GM18907 (cell line): ENCODE data around the gene CCDC197.
A peak's percentile ranks its signal among the peaks of the same experiment; 100 is the strongest.

Experiments
- ATAC-seq: cut with Tn5 transposase; IDR thresholded peaks from one replicate; pipeline ENCODE4 v1.9.1; 2021; ENCODE audit warnings: mild to moderate bottlenecking, moderate library complexity; ENCODE audit not compliant: unreplicated experiment

The CCDC197 gene

DNA sequence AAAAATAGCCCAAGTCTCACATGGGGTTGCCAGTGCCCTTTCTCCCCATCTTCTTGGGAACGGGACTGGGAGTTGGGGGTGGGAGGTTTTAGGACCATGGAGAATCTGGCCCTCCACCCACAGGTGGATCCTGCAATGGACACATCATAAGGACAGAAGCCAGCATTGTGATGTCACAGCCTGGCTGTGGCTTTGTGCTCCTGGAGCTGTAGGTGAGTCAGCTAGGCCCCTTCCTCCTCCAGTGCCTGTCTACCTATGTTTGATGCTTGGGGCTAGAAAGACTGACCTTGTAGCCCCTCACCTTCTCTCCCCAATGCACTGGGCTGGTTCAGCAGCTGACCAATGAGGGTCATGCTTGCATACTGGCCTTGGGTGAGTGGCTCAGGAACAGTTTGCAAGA, at the start of gene CCDC197:
CCDC197 (plus strand) TSS at position 220 of the 400 bp plus-strand sequence. CDS start 831 bp downstream, outside the sequence.
- ATAC-seq: no peak

DNA sequence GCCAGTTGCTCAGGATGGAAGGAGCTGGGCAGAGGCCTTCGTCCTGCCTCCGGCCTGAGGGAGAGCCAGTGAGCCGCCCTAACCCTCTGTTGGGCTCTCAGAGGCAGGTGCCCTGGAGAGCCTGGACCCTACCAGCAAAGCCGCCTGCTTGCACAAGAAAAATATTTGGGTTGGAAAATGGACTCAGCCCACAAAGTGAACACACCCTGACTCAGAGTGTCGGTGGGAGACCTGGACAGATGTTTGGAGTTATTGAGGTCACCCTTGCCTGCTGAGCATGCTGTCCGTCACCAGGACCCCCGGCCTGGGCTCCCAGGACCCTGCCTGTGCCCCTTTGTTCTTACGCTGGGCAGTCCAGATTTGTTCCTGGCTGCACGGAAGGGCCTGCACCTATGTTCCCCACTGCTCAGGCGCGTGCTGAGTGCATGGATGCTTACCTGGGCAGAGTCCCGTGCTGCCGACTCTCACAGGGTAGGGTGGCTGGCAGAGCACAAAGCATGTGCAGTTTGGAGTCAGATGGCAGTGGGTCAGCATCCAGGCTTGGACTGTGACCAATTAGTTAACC, 47.5 kb upstream of the CCDC197 start:
- ATAC-seq: no peak

DNA sequence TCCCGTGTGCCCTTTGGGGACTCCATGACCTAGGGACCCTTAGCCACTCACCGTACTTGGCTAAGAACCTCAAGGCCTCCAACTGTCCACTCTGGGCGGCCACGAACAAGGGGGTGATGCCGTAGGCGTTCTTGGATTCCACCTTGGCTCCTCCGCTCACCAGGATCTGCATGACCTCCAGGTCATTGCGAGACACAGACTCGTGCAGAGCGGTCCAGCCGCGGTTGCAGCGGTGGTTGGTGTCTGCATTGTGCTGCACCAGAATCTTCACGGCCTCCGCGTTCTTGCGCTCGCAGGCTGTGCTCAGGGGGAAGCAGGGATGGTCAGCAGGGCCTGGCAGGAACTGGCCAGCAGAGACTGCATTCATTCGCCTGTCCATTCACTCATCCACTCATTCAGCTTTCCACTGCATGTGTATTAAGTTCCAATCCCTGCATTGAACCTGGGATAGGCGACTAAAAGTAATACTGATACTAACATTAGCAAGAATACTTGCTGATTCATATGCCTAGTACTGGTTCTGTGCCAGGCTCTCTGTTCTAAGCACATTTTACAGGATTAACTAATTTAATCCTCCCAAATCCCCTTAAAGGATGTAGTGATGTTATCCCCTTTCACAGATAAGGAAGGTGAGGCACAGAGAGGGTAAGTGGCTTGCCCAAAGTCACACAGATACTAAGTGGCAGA, 46.0 kb upstream of the CCDC197 start:
- ATAC-seq: no peak

DNA sequence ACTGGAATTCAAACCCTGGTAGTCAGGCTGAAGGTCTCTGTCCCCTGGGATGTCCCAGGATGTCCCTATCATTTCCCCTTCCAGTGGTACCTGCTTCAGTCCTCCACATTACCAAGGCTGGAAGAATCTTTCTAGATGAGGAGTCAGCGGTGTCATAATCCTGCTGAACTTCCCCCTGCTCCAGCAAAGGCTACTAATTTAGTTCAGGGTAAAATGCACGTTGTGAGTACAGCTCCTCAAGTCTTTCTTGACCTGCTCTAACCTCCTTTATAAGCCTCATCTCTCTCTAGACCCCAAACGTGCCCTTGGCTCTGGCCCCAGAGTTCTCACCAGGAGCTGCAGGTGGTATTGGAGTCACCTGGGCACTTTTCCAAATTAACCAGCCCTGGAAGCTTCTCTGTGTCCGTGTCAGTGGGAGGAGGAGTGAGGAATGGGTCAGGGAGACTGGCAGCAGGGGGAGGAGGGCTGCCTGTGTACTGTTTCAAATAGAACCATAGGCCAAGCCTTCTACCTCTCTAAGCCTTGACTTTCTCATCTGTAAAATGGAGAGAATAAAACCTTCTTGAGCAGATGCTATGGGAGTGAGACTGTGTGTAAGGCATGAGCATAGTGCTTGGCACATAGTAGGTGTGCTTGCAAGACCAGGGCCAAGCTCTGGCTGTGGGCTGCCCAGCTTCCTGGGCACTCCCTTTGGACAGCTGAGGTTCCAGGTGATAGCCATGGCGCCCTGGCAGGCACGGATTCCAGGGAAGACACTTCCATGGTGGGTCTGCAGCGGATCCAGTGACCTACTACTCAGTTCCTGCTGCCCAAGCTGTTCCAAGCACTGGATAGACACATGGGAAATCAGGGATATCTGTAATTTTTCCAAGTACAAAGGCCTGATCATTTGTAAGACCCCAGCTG, 45.2 kb upstream of the CCDC197 start:
- no peak for ATAC-seq

DNA sequence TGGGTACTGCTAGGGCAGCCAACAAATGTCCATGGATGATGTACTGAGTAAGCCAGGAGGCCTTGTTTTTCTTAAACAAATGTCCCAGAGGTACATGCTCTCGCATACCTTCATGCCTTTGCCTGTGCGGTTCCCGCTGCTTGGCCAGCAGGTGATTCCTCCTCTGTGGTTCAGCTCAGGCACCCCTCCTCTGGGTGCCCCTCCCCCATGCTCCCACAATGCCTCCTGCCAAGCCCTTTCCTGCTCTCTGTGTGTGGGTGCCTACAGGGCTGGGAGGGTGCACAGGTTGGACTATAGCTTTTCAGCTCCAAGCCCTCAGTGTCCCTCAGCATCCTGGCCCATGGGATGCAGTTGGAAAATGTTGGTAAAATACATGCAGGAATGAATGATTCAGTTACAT, 44.3 kb upstream of the CCDC197 start:
- ATAC-seq: no peak

DNA sequence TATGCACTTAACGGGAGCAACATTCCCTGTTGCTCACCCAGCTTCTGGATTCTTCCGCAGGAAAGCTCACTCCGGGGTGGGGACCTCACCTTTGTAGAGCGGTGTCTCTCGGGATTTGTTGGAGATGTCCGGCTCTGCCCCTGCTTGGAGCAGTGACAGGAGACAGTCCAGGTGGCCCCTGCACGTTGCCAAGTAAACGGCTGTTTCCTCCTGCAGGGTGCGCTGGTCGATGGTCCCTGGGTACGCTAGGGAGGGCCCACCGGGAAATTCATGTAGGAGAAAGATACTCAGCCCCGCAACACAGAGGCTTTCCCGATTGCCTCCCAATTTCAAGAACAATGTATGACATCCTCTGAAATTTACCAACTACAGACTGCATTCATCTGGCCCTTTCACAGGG, 43.8 kb upstream of the CCDC197 start:
- no peak for ATAC-seq

- ATAC-seq: no peak
Measured at GRCh38 chr14:93953739-93954515, 43.2 kb upstream of the CCDC197 start.

DNA sequence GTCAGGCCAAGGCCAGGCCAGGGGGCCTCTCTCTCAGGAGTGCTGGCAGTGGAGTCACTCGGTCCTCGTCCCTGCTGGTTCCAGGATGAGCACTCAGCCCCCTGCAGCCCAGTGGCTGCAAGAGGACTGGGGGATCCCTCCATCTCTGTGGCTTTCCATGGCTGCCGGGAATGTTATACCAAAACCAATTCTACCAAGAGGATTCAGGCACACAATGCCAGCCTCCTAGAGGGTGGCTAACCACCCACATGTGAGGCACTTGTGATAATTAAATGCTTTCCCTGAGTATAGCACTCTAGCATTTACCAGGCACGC, 42.6 kb upstream of the CCDC197 start:
- no peak for ATAC-seq

GRCh38 chr14:93954900-93955849, 41.9 kb upstream of the CCDC197 start:
- ATAC-seq: peak; percentile 38

DNA sequence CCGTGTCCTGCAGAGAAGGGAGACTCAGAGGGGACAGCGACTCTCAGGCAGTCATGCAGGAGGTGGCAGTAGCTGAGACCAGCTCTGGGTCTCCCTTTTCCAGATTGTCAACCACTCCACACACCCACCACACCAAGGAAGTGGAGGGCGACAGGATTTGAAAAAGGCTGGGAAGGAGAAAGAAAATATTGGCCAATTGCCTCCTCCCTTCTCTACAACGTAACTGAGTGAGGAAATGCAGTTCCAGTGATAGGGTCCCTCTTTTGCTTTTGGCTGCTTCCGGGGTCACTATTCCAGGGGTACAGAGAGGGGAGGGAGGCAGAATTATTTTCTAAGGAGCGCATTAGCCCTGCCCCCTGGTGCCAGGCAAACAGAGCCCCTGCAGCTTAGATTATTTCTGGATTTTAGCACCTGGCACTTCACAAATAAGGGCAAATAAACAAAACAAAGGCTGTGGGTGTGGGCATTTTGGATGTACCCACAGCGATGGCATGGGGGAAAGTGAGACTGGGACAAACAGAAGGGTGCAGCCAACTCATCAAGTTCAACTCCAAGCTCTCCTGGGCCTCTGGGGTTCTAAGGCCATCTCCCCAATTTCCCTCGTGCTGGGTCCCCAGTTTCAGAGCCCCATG, 41.1 kb upstream of the CCDC197 start:
- ATAC-seq: no peak

DNA sequence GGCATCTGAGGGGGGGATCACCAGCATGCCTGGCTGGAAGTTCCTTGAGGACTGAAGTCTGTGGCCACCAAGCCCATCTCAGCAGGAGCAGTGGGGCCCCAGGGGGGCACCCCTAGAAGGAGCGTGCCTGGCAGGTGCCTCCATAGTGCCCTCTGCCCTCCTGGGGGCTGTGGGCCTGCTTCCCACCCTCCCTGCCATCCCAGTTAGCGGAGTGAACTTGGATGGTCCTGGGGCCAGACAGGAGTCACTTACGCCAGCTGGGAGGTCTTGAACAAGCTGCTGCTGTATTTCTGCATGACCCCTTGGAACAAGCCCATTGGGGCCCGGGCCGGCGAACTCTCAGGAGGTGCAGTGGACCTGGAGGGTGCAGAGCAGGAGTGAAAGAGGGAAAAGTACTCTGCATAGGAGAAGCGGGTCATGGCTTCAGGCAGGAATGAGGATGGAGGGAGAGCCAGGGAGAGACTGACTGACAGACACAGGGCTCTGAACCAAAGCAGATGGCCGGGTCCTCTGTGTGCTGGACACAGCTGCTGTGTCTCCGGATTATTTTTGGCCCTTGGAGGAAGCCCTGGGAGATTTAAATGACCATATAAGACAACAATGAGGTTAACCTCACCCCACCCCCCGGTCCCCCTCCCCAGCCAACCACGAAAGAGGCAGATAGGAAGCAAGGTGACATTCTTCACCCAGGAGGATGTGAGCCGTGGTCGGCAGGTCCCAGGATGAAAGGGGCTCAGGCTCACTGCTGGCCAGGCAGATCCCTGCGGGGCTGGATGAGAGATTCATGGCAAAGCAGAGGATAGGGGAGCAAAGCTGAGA, 40.4 kb upstream of the CCDC197 start:
- no peak for ATAC-seq

DNA sequence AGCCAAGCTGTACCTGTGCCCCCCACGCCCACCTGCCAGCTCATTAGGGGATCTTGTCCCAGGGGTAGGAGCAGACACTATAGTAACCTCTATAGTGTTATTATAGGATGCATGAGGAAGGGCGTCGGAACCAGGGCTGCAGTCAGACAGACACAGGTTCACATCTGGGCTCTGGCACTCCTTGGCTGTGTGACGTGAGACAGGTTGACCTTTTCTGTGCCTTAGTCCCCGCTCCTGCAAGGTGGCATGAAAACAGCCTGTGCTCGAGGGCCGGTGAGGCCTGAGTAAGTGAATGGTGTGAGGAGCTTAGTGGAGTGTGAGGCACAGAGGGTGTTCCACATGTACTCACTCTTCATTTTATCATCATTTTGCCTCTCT, 39.8 kb upstream of the CCDC197 start:
- no peak for ATAC-seq

DNA sequence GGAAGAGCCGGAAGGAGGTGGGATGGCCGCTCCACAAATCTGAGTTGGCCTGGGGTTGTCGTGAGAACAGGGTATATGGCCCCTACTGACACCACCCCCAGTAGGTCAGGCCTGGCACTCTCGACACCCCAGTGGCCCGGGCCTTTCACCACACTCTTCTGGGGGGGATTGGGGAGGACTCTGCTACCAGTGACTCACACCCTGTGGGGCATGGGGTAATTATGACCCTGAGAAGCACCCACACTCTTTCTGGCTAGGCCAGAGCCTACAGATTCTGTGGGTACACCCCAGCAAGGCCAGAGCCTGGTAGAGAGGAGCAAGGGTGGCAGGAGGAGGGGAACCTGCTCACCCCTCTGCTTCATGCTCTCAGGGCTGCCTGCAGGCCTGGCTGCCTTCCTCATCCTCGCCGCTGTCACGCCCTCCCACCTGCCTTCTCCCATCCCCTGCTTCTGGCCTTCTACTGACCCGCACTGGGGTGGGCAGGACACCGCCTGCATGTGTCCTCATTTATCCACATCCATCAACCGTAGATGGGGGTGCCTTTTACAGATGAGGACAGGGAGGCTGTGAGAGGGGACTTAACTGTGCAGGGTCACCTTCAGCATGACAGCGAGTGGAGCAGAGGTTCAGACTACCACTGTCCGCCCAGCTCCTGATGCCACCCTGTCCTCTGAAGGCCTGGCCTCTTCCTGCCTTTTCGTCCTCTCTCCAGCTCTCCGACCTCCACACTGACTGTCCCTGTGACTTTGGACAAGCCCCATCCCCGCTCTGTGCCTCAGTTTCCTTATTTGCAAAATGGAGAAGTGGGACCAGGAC, 39.1 kb upstream of the CCDC197 start:
- ATAC-seq: no peak

GRCh38 chr14:93958567-93959238, 38.4 kb upstream of the CCDC197 start:
- ATAC-seq: no peak

- ATAC-seq: peak; percentile 76
Measured at GRCh38 chr14:93959239-93960107, 37.6 kb upstream of the CCDC197 start.

DNA sequence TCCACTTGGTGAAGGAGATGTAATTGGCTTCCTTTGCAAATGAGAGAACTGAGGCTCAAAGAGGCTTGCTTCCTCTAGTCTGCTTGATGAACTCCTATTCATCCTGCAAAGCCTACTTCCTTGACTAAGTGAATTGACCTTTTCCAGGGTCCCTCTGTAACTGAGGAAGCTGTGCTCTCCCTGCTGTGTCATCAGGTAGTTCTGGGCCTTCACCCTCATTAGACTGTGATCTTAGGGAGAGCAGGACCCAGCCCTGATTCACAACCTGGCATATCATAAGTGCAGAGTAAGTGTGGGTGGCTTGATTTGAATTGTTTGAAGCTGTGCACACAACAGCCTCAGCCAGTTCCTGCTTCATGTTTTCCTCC, 37.0 kb upstream of the CCDC197 start:
- no peak for ATAC-seq
